H1 (cell line): ENCODE data around the gene ULK1. TPM values are rescaled to one million over a fixed set of nuclear protein-coding genes. Genes with fewer than 3 reads are reported as not detected.

Experiments
- CTCF ChIA-PET: fragments of 300-600 bp; sonication (Branson Sonifier 250); formaldehyde crosslinking; loops from one replicate; lab custom pipeline; 2021; ENCODE audit not compliant: partially characterized antibody; lab: Charles Lee
- POLR2A ChIA-PET: fragments of 300-600 bp; sonication (Branson Sonifier 250); formaldehyde crosslinking; loops from one replicate; lab custom pipeline; 2021; ENCODE audit warnings: inconsistent platforms; ENCODE audit not compliant: partially characterized antibody; lab: Charles Lee
- DNase-seq, 2 experiments: peaks; one replicate each; pipeline versions ENCODE4 v3.0.0 to v3.0.0-alpha.2; 2010 to 2022; ENCODE audit warnings: low spot score in 2 of 2, low read depth in 1 of 2, mixed read lengths in 1 of 2
- FAIRE-seq: peaks from 2 replicates; lab custom pipeline; 2011; peaks lifted over from hg19 to GRCh38; lab: Jason Lieb, UNC
- H2AFZ ChIP-seq: 2 replicates; pipeline ENCODE4 v1.8.1; 2012; ENCODE audit warnings: low read length, inconsistent platforms
- H2AK5ac ChIP-seq: 2 replicates; pipeline ENCODE4 v1.6.1; 2013; ENCODE audit warnings: low read depth, low read length
- H2BK120ac ChIP-seq: replicated peaks from 2 replicates; pipeline ENCODE3; 2013; ENCODE audit warnings: low read depth, low read length, inconsistent platforms
- H2BK12ac ChIP-seq: 2 replicates; pipeline ENCODE4 v1.6.1; 2013; ENCODE audit warnings: low read depth, low read length
- H2BK15ac ChIP-seq: 2 replicates; pipeline ENCODE4 v1.6.1; 2013; ENCODE audit warnings: low read length
- H2BK20ac ChIP-seq: 2 replicates; pipeline ENCODE4 v1.6.1; 2013; ENCODE audit warnings: low read length
- H2BK5ac ChIP-seq: 2 replicates; pipeline ENCODE4 v1.6.1; 2013; ENCODE audit warnings: low read depth, low read length
- H3K14ac ChIP-seq: 2 replicates; pipeline ENCODE4 v1.6.1; 2013; ENCODE audit warnings: inconsistent platforms; ENCODE audit not compliant: insufficient read length
- H3K18ac ChIP-seq: 2 replicates; pipeline ENCODE4 v1.6.1; 2013; ENCODE audit warnings: low read length; ENCODE audit errors: extremely low read depth
- H3K23ac ChIP-seq: 2 replicates; pipeline ENCODE4 v1.6.1; 2013; ENCODE audit warnings: inconsistent platforms; ENCODE audit not compliant: insufficient read length
- H3K23me2 ChIP-seq: 2 replicates; pipeline ENCODE4 v1.6.1; 2013; ENCODE audit warnings: low read depth, low read length
- H3K27ac ChIP-seq: 2 replicates; pipeline ENCODE4 v1.6.1; 2011; ENCODE audit warnings: low read depth, low read length, inconsistent platforms
- H3K27me3 ChIP-seq, 4 experiments: replicated peaks in 1 of 4; 1 replicate in 1 of 4; 2 replicates in 3 of 4; pipeline versions ENCODE4 v1.6.1 to v1.8.1; 2011 to 2013; ENCODE audit warnings: low read length in 3 of 4, mild to moderate bottlenecking in 3 of 4, inconsistent platforms in 2 of 4, mixed read lengths in 2 of 4, moderate library complexity in 1 of 4; ENCODE audit not compliant: control insufficient read depth in 3 of 4, insufficient read depth in 3 of 4; ENCODE audit errors: extremely low read depth in 1 of 4
- H3K36me3 ChIP-seq, 4 experiments: 2 replicates each; pipeline versions ENCODE4 v1.6.1 to v1.8.1; 2011 to 2013; ENCODE audit warnings: mild to moderate bottlenecking in 4 of 4, low read length in 3 of 4, moderate library complexity in 2 of 4, control low read depth in 1 of 4, inconsistent platforms in 1 of 4; ENCODE audit not compliant: insufficient read depth in 4 of 4, control insufficient read depth in 2 of 4
- H3K4ac ChIP-seq: replicated peaks from 2 replicates; pipeline ENCODE3; 2013; ENCODE audit warnings: low read length, low read depth, mixed read lengths, inconsistent platforms; ENCODE audit not compliant: insufficient read length
- H3K4me1 ChIP-seq, 4 experiments: replicated peaks in 1 of 4; 1 replicate in 1 of 4; 2 replicates in 3 of 4; pipeline versions ENCODE4 v1.6.1 to v1.8.1; 2011 to 2013; ENCODE audit warnings: low read length in 3 of 4, inconsistent platforms in 2 of 4, mixed read lengths in 1 of 4; ENCODE audit not compliant: insufficient read depth in 4 of 4, control insufficient read depth in 3 of 4
- H3K4me2 ChIP-seq, 2 experiments: 2 replicates each; pipeline versions ENCODE4 v1.6.1 to v1.8.1; 2011 to 2013; ENCODE audit warnings: low read depth in 2 of 2, low read length in 2 of 2, control low read depth in 1 of 2, inconsistent platforms in 1 of 2, mild to moderate bottlenecking in 1 of 2; ENCODE audit not compliant: insufficient read depth in 1 of 2
- H3K4me3 ChIP-seq, 4 experiments: fragments of 200-600, 300-600 bp in 1 of 4; sonication (generic), shearing (Covaris generic), sonication (Bioruptor Twin) in 1 of 4; 2 replicates each; pipeline versions ENCODE4 v1.5.1 to v1.8.1; 2011 to 2016; ENCODE audit warnings: low read length in 4 of 4, low read depth in 3 of 4, control low read depth in 2 of 4, inconsistent platforms in 2 of 4, mild to moderate bottlenecking in 2 of 4, mixed read lengths in 1 of 4, moderate library complexity in 1 of 4; ENCODE audit not compliant: insufficient read depth in 2 of 4; ENCODE audit errors: extremely low read depth in 1 of 4
- H3K56ac ChIP-seq: replicated peaks from 2 replicates; pipeline ENCODE3; 2013; ENCODE audit warnings: low read depth, mild to moderate bottlenecking, mixed read lengths, low read length, inconsistent platforms; ENCODE audit not compliant: insufficient read length
- H3K79me1 ChIP-seq: 2 replicates; pipeline ENCODE4 v1.6.1; 2013; ENCODE audit warnings: low read depth, low read length, control low read depth
- H3K79me2 ChIP-seq, 2 experiments: 2 replicates each; pipeline versions ENCODE4 v1.6.1 to v1.8.1; 2012 to 2013; ENCODE audit warnings: low read length in 2 of 2, mild to moderate bottlenecking in 2 of 2, inconsistent platforms in 1 of 2; ENCODE audit not compliant: insufficient read depth in 2 of 2, control insufficient read depth in 1 of 2
- H3K9ac ChIP-seq, 4 experiments: replicated peaks in 1 of 4; 1 replicate in 1 of 4; 2 replicates in 3 of 4; pipeline versions ENCODE4 v1.6.1 to v1.8.1; 2011 to 2013; ENCODE audit warnings: low read depth in 3 of 4, low read length in 3 of 4, control low read depth in 2 of 4, mild to moderate bottlenecking in 2 of 4, moderate library complexity in 2 of 4, inconsistent platforms in 1 of 4; ENCODE audit errors: extremely low read depth in 1 of 4
- H3K9me3 ChIP-seq, 2 experiments: 2 replicates each; pipeline versions ENCODE4 v1.6.1 to v1.8.1; 2012 to 2013; ENCODE audit warnings: mild to moderate bottlenecking in 2 of 2, moderate library complexity in 2 of 2, control low read depth in 1 of 2, inconsistent platforms in 1 of 2, low read depth in 1 of 2, low read length in 1 of 2, mixed read lengths in 1 of 2; ENCODE audit not compliant: insufficient read depth in 2 of 2
- H4K20me1 ChIP-seq, 2 experiments: replicated peaks in 1 of 2; 2 replicates each; pipeline versions ENCODE3 to v1.8.1; 2011 to 2013; ENCODE audit warnings: inconsistent platforms in 2 of 2, low read length in 2 of 2, mild to moderate bottlenecking in 1 of 2; ENCODE audit not compliant: insufficient read depth in 2 of 2, control insufficient read depth in 1 of 2
- H4K5ac ChIP-seq: 2 replicates; pipeline ENCODE4 v1.6.1; 2013; ENCODE audit warnings: low read length, low read depth, mixed read lengths, inconsistent platforms; ENCODE audit not compliant: insufficient read length
- H4K8ac ChIP-seq: 2 replicates; pipeline ENCODE4 v1.8.0; 2013; ENCODE audit warnings: mild to moderate bottlenecking, moderate library complexity, low read length, inconsistent platforms; ENCODE audit not compliant: insufficient read depth; ENCODE audit errors: extremely low read depth
- H4K91ac ChIP-seq: replicated peaks from 2 replicates; pipeline ENCODE3; 2013; ENCODE audit warnings: low read length, mixed read lengths, inconsistent platforms; ENCODE audit not compliant: insufficient read length
- CTBP2 ChIP-seq: IDR thresholded peaks from 2 replicates; pipeline ENCODE4 v1.7.0; 2011; ENCODE audit warnings: borderline replicate concordance, mild to moderate bottlenecking, moderate library complexity, mixed read lengths, low read length; ENCODE audit not compliant: insufficient read depth, insufficient read length
- WGBS, 2 experiments: shearing (Covaris generic) in 1 of 2; methylation state at CpG; one replicate each; pipeline versions ENCODE4 v1.1.6 to v1.1.7; 2013 to 2015; ENCODE audit warnings: low lambda C conversion rate in 2 of 2, mixed read lengths in 2 of 2, inconsistent platforms in 1 of 2, low coverage in 1 of 2, missing lambda C conversion rate in 1 of 2; ENCODE audit not compliant: insufficient replicate concordance in 2 of 2, insufficient coverage in 1 of 2, insufficient read length in 1 of 2; ENCODE audit errors: extremely low coverage in 1 of 2, missing lambda C conversion rate in 1 of 2; 5-methylcytosine and 5-hydroxymethylcytosine counted together
- polyA plus RNA-seq, 7 experiments: library from polyadenylated mRNA; depleted of rRNA in 3 of 7; stranded (reverse) in 5 of 7; unstranded in 2 of 7; fragments of >200 nt in 5 of 7; fragments of 200-250 nt in 2 of 7; gene quantifications; 1 replicate in 5 of 7; 2 replicates in 1 of 7; 4 replicates in 1 of 7; pipeline versions ENCODE4 v1.2.1 to v1.2.3, GENCODE V29; 2011 to 2013; ENCODE audit warnings: missing spikeins in 2 of 7, mixed read lengths in 2 of 7
- total RNA-seq: library from RNA; stranded (reverse); fragmentation: NEBNext Ultra II Directional; extraction: Animal tissue kit (Norgen Biotek cat#: 25700); gene quantifications from 2 replicates; pipeline ENCODE4 v1.2.1, GENCODE V29; 2021

Gene ULK1
- total and polyA plus RNA-seq, 2 of the 8 experiments (the other 6 are each of a cell fraction or from before 2014, with no cell fraction given): 13.0 to 44.1 TPM

GRCh38 chr12:131849700-131850553 lies 44.5 kb upstream of the ULK1 start:
- H3K4ac ChIP-seq: no peak overlapping the region
- FAIRE-seq: no peak
- no peak for TF ChIP-seq CTBP2

More at GRCh38 chr12:131849700-131850553, 44.5 kb upstream of the ULK1 start:
- Histone ChIP-seq H3K18ac (no peak overlapping the region), H2BK12ac (no peak overlapping the region), H4K8ac (no peak overlapping the region), H3K36me3 (peaks cover 0 to 36% (median 8%) of the 10 kb centered on the region in 4 experiments; a peak in 6 of 8 replicates), H4K20me1 (peaks cover 0 to 4% of the 10 kb centered on the region in 2 experiments), H2BK15ac (no peak overlapping the region), H3K9ac (no peak overlapping the region), H3K23ac (no peak overlapping the region), H2AFZ (no peak overlapping the region), H3K14ac (no peak overlapping the region), H3K56ac (no peak overlapping the region), H4K5ac (no peak overlapping the region), H3K9me3 (no peaks in the 10 kb centered on the region), H4K91ac (no peak overlapping the region), H3K23me2 (no peaks in the 10 kb centered on the region), H2BK120ac (no peak overlapping the region), H3K27ac (no peak overlapping the region), H2BK20ac (no peak overlapping the region), H3K4me3 (no peak overlapping the region), H3K4me1 (peaks cover 0 to 3% (median 1%) of the 10 kb centered on the region in 4 experiments; a peak in 2 of 7 replicates), H3K79me2 (no peaks in the 10 kb centered on the region), H3K27me3 (no peaks in the 10 kb centered on the region), H2BK5ac (no peak overlapping the region), H3K79me1 (no peaks in the 10 kb centered on the region), H2AK5ac (no peak overlapping the region), H3K4me2 (no peak overlapping the region)
- POLR2A ChIA-PET: interaction anchor here (1.2 to 1.7 kb wide), 2 partner anchors 11 to 13 kb away, joined by 5 to 6 read pairs; no protein-coding TSS in a partner anchor
- DNase-seq: no peak
- CTCF ChIA-PET: interaction anchor here (0.6 to 1.3 kb wide), 4 partner anchors 105 to 746 kb away, joined by 3 to 4 read pairs (median 3); no protein-coding TSS in a partner anchor
- 91% methylated on average over 39 of the region's 47 CpGs; no CpG with 5 or more reads in 1 of the 2 experiments for WGBS, 2 experiments
